ENCODE measurements around the gene CIROP.

GRCh38 chr14:23104070-23104590, 659 bp downstream of the CIROP start:
- TF ChIP-seq EP300 (IDR thresholded peaks at IDR 0.05) (no peak), CTCF (IDR thresholded peaks at IDR 0.05) (no peak), POLR2AphosphoS5 (IDR thresholded peaks at IDR 0.05) (no peak)

All from sigmoid colon (tissue), 4 donors.